Measurements from ENCODE around the gene SIGLEC1.

- no peak for TF ChIP-seq CTCF (conservative IDR thresholded peaks at IDR 0.05; ENCODE audit: low read depth, low read length)
- TF ChIP-seq EZH2 (IDR thresholded peaks at IDR 0.05; ENCODE audit: borderline replicate concordance, low read depth, low read length, poor library complexity, severe bottlenecking), result no peak
Observed at GRCh38 chr20:3733119-3733995, 21.0 kb upstream of the SIGLEC1 start.
